Forelimb muscle (tissue), 1 donor: Measurements from ENCODE around the gene HCN1. TPM values are rescaled to one million over a fixed set of nuclear protein-coding genes. Genes with fewer than 3 reads are reported as not detected.
"Not testable (repeated sequence)": the region's sequence is repeated elsewhere in the genome, so short reads cannot be mapped to it uniquely, and the experiment has no call there.

Experiments
- DNase-seq: peaks from one replicate; pipeline ENCODE4 v3.0.0-alpha.2; 2013; ENCODE audit warnings: low read depth
- polyA plus RNA-seq: library from polyadenylated mRNA; unstranded; fragments of 120-200 nt; gene quantifications from one replicate; pipeline ENCODE4 v1.2.1, GENCODE V29; 2013; ENCODE audit not compliant: insufficient read length

The HCN1 gene
- polyA plus RNA-seq, 1 donor, result 3.1 TPM

GRCh38 chr5:45417285-45417998 is 278.7 kb downstream of the HCN1 start:
- DNase-seq, result no peak

- DNase-seq, result no peak
Measured at GRCh38 chr5:45414620-45415573, 281.3 kb downstream of the HCN1 start.

- DNase-seq, result no peak
Measured at GRCh38 chr5:45411971-45412612, 284.1 kb downstream of the HCN1 start.

- DNase-seq, result no peak
Measured at GRCh38 chr5:45410304-45410995, 285.7 kb downstream of the HCN1 start.

GRCh38 chr5:45408067-45408466 is 288.1 kb downstream of the HCN1 start:
- no peak for DNase-seq

GRCh38 chr5:45402804-45403455 is 293.2 kb downstream of the HCN1 start:
- no peak for DNase-seq

GRCh38 chr5:45399041-45399440 is 297.1 kb downstream of the HCN1 start:
- no peak for DNase-seq

GRCh38 chr5:45385321-45386058 is 310.7 kb downstream of the HCN1 start:
- DNase-seq, result no peak

- no peak for DNase-seq
Measured at GRCh38 chr5:45383985-45384384, 312.2 kb downstream of the HCN1 start.

GRCh38 chr5:45382583-45382982 is 313.6 kb downstream of the HCN1 start:
- DNase-seq, result no peak

- DNase-seq, result no peak
Measured at GRCh38 chr5:45376417-45376816, 319.8 kb downstream of the HCN1 start.

- no peak for DNase-seq
Measured at GRCh38 chr5:45372629-45373028, 323.6 kb downstream of the HCN1 start.

GRCh38 chr5:45371423-45371822 is 324.8 kb downstream of the HCN1 start:
- DNase-seq, result not testable (repeated sequence)

- no peak for DNase-seq
Measured at GRCh38 chr5:45355189-45355992, 340.8 kb downstream of the HCN1 start.

GRCh38 chr5:45336464-45336863 is 359.7 kb downstream of the HCN1 start:
- DNase-seq, result no peak

- no peak for DNase-seq
Measured at GRCh38 chr5:45335978-45336377, 360.2 kb downstream of the HCN1 start.

GRCh38 chr5:45335346-45335745 is 360.8 kb downstream of the HCN1 start:
- DNase-seq, result no peak

GRCh38 chr5:45334939-45335338 is 361.2 kb downstream of the HCN1 start:
- no peak for DNase-seq

GRCh38 chr5:45312627-45313026 is 383.6 kb downstream of the HCN1 start:
- DNase-seq, result not testable (repeated sequence)

GRCh38 chr5:45295231-45295630 is 400.9 kb downstream of the HCN1 start:
- no peak for DNase-seq
